Esophagus muscularis mucosa (tissue), 4 donors: Measurements from ENCODE around the gene PHF20. TPM values are rescaled to one million over a fixed set of nuclear protein-coding genes. Genes with fewer than 3 reads are reported as not detected.
"Not testable (repeated sequence)": the region's sequence is repeated elsewhere in the genome, so short reads cannot be mapped to it uniquely, and the experiment has no call there.

Experiments used
- DNase-seq: peaks from one replicate; pipeline ENCODE4 v3.0.0-alpha.2; 2017; ENCODE audit errors: extremely low spot score
- H3K27ac ChIP-seq, 4 donors: fragments of 200-600 bp; sonication (generic); replicated peaks in 1 of 4; 1 replicate in 3 of 4; 2 replicates in 1 of 4; pipeline ENCODE4 v1.5.1; 2016 to 2019; ENCODE audit warnings: mild to moderate bottlenecking in 1 of 4
- H3K27me3 ChIP-seq, 4 donors: fragments of 200-600 bp; sonication (generic); one replicate each; pipeline versions ENCODE4 v1.5.1 to v1.6.0; 2016 to 2019
- H3K36me3 ChIP-seq, 4 donors: fragments of 200-600 bp; sonication (generic); one replicate each; pipeline ENCODE4 v1.5.1; 2016 to 2019
- H3K4me1 ChIP-seq, 4 donors: fragments of 200-600 bp; sonication (generic); one replicate each; pipeline ENCODE4 v1.5.1; 2016 to 2019
- H3K4me3 ChIP-seq, 4 donors: fragments of 200-600 bp; sonication (generic); 1 replicate in 2 of 4; 2 replicates in 2 of 4; pipeline ENCODE4 v1.5.1; 2016 to 2019; ENCODE audit warnings: mild to moderate bottlenecking in 4 of 4, moderate library complexity in 1 of 4
- H3K9me3 ChIP-seq, 4 donors: fragments of 200-600 bp; sonication (generic); 1 replicate in 3 of 4; 2 replicates in 1 of 4; pipeline ENCODE4 v1.5.1; 2016 to 2019
- EP300 ChIP-seq: sonication (generic); formaldehyde crosslinking; IDR thresholded peaks from one replicate; pipeline ENCODE4 v1.6.1; 2017; ENCODE audit warnings: antibody characterized with exemption
- POLR2A ChIP-seq: fragments of 450-650 bp; IDR thresholded peaks from one replicate; pipeline ENCODE4 v1.6.1; 2017; ENCODE audit warnings: antibody characterized with exemption, moderate library complexity, mild to moderate bottlenecking, low read depth
- POLR2AphosphoS5 ChIP-seq, 2 donors: sonication (generic); formaldehyde crosslinking; IDR thresholded peaks; one replicate each; pipeline ENCODE4 v1.6.1; 2017; ENCODE audit warnings: antibody characterized with exemption in 2 of 2
- WGBS: methylation state at CpG from one replicate; pipeline ENCODE4 v1.1.5; 2018; 5-methylcytosine and 5-hydroxymethylcytosine counted together
- intact Hi-C: fragments of 100-400 bp; cut with DNase I; formaldehyde crosslinking; loops from one replicate; pipeline ENCODE4 v1.15.1; 2023
- total RNA-seq, 4 donors: library from RNA; depleted of rRNA; stranded (reverse); fragments of >200 nt; gene quantifications; one replicate each; pipeline versions ENCODE4 v1.1.0 to v1.2.1, GENCODE V29; 2016
- TF ChIP-seq, protein P1 (sequence below), 3 experiments: fragments of 200-600 bp in 2 of 3; fragments of 450-650 bp in 1 of 3; sonication (generic) in 2 of 3; IDR thresholded peaks; one replicate each; pipeline ENCODE4 v1.5.1; 2017 to 2019; ENCODE audit warnings: antibody characterized with exemption in 3 of 3, mild to moderate bottlenecking in 2 of 3, moderate library complexity in 1 of 3

Gene PHF20
- total RNA-seq, 4 donors from 2014 or later, result 45.9 to 62.2 (median 48.0) TPM

DNA sequence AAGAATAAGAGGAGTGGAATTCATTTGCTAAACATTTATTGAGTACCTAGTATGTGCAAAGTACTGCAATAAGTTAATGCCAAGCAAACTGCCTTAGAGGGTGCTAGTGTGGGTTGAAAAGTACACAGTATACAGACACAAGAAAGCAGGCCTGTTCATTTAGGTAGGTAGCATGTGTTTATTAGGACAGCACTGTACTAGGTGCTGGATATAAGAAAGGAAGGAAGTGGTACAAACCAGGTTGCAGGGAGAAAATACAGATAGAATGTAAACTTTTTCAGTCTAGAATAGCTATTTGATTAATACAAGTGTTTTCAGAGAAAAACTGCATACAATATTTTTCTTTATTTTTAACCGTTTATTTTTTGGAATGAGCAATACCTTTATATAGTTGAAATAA, 68.1 kb downstream of the PHF20 start:
- Histone ChIP-seq H3K9me3 (peaks cover 0 to 11% (median 4%) of the 10 kb centered on the region in 4 donors), H3K4me1 (peaks cover 0 to 14% (median 11%) of the 10 kb centered on the region in 4 donors), H3K27ac (no peak overlapping the region), H3K4me3 (no peak overlapping the region), H3K36me3 (peaks cover 20 to 30% (median 25%) of the 10 kb centered on the region in 4 donors), H3K27me3 (no peaks in the 10 kb centered on the region)
- no peak for DNase-seq
- WGBS, result 96% methylated on average over 1 of the region's 1 CpG
- intact Hi-C loops, result no loop called here
- TF ChIP-seq POLR2A (no peak), POLR2AphosphoS5 (IDR thresholded peaks at IDR 0.05) (no peak), EP300 (no peak)
- TF ChIP-seq, protein P1, sequence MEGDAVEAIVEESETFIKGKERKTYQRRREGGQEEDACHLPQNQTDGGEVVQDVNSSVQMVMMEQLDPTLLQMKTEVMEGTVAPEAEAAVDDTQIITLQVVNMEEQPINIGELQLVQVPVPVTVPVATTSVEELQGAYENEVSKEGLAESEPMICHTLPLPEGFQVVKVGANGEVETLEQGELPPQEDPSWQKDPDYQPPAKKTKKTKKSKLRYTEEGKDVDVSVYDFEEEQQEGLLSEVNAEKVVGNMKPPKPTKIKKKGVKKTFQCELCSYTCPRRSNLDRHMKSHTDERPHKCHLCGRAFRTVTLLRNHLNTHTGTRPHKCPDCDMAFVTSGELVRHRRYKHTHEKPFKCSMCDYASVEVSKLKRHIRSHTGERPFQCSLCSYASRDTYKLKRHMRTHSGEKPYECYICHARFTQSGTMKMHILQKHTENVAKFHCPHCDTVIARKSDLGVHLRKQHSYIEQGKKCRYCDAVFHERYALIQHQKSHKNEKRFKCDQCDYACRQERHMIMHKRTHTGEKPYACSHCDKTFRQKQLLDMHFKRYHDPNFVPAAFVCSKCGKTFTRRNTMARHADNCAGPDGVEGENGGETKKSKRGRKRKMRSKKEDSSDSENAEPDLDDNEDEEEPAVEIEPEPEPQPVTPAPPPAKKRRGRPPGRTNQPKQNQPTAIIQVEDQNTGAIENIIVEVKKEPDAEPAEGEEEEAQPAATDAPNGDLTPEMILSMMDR (IDR thresholded peaks at IDR 0.05), result no peak

DNA sequence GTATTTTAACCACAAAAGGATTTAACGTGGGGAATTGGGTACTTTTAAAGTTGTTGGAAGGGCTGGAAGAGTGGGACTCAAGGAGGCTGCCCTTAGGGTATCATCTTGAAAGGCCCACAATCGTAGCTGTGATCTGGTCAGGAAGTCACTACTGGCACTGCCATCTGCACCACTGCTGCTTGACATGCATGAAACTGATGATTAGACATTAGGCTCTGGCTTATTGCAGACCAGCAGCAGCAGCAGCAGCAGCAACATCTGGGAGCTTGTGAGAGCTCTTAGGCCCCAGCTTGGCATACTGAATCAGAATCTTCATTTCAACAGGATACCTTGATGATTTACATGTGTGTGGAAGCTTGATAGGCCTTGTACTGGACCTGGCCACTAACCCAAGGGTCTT, 68.6 kb downstream of the PHF20 start:
- no peak overlapping the region for H3K27ac ChIP-seq
- H3K4me1 ChIP-seq, result peaks cover 0 to 14% (median 11%) of the 10 kb centered on the region in 4 donors
- peaks cover 0 to 11% (median 4%) of the 10 kb centered on the region in 4 donors for H3K9me3 ChIP-seq
- H3K36me3 ChIP-seq, result peaks cover 20 to 33% (median 27%) of the 10 kb centered on the region in 4 donors
- intact Hi-C loops, result no loop called here
- no peak overlapping the region for H3K4me3 ChIP-seq
- no peak for TF ChIP-seq POLR2AphosphoS5 (IDR thresholded peaks at IDR 0.05)
- no peak for TF ChIP-seq EP300
- no peak for TF ChIP-seq POLR2A
- TF ChIP-seq, protein P1 (IDR thresholded peaks at IDR 0.05), result no peak
- DNase-seq, result no peak
- WGBS, result 68% methylated on average over 2 of the region's 2 CpGs
- H3K27me3 ChIP-seq, result no peaks in the 10 kb centered on the region

DNA sequence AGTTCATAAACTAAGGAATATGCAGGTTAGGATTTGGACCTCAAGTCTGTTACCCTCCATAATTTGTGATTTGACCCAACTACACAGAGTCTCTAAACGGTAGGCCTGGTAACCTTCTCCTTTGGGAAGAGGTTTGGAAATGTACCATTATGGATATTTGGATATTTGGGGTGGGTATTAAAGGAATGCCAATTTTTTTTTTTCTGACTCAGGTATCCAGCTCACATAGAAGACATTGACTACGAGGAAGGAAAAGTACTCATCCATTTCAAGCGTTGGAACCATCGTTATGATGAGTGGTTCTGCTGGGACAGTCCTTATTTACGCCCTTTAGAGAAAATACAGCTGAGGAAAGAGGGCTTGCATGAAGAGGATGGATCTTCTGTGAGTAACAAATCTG, 70.5 kb downstream of the PHF20 start:
- TF ChIP-seq, protein P1 (IDR thresholded peaks at IDR 0.05), result no peak
- TF ChIP-seq POLR2A (no peak), EP300 (no peak), POLR2AphosphoS5 (IDR thresholded peaks at IDR 0.05) (no peak)
- H3K9me3 ChIP-seq, result peaks cover 0 to 11% (median 4%) of the 10 kb centered on the region in 4 donors
- no peak for DNase-seq
- no peak overlapping the region for H3K4me3 ChIP-seq
- H3K27ac ChIP-seq, result no peak overlapping the region
- peaks cover 24 to 46% (median 41%) of the 10 kb centered on the region in 4 donors for H3K36me3 ChIP-seq
- H3K27me3 ChIP-seq, result no peaks in the 10 kb centered on the region
- intact Hi-C loops, result no loop called here
- peaks cover 0 to 6% (median 5%) of the 10 kb centered on the region in 4 donors for H3K4me1 ChIP-seq
- 97% methylated on average over 5 of the region's 5 CpGs for WGBS

DNA sequence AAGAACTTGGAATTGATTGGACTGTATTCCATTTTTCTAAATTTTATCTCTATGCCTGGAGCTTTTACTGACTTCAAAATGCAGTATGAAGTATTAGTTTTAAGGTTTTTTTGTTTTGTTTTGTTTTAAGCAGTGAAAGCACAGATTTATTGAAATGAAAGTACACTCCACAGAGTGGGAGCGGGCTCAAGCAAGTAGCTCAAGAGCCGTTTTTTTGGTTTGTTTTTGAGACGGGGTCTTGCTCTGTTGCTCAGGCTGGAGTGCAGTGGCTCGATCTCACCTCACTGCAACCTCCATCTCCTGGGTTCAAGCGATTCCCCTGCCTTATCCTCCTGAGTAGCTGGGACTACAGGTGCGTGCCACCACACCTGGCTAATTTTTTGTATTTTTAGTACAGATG, 72.1 kb downstream of the PHF20 start:
- H3K4me1 ChIP-seq, H3K27me3 ChIP-seq, intact Hi-C loops, H3K4me3 ChIP-seq, H3K27ac ChIP-seq, DNase-seq: not testable (repeated sequence)
- WGBS, result 88% methylated on average over 6 of the region's 6 CpGs
- Histone ChIP-seq H3K36me3 (peaks cover 24 to 59% (median 47%) of the 10 kb centered on the region in 4 donors), H3K9me3 (peaks cover 0 to 11% (median 4%) of the 10 kb centered on the region in 4 donors)

DNA sequence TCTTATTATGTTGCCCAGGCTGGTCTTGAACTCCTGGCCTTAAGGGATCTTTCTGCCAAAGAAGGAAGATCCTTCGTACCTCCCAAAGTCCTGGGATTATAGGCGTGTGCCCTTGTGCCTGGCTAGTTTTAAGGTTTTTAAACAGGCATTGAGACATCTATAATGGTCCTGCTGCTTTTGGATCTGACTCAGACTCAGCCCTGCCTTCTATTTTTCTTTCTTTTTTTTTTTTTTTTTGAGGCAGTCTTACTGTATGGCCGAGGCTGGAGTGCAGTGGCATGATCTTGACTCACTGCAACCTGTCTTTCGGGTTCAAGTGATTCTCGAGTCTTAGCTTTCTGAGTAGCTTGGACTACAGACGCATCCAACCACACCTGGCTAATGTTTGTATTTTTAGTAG, 73.7 kb downstream of the PHF20 start:
- Histone ChIP-seq H3K27me3 (no peaks in the 10 kb centered on the region), H3K27ac (no peak overlapping the region), H3K9me3 (peaks cover 0 to 11% (median 4%) of the 10 kb centered on the region in 4 donors), H3K4me3 (no peak overlapping the region), H3K4me1 (peaks cover 0 to 11% (median 8%) of the 10 kb centered on the region in 4 donors), H3K36me3 (peaks cover 24 to 63% (median 50%) of the 10 kb centered on the region in 4 donors)
- 93% methylated on average over 6 of the region's 6 CpGs for WGBS
- TF ChIP-seq POLR2AphosphoS5 (IDR thresholded peaks at IDR 0.05), result no peak
- TF ChIP-seq EP300, result no peak
- TF ChIP-seq POLR2A, result no peak
- TF ChIP-seq, protein P1 (IDR thresholded peaks at IDR 0.05), result no peak
- intact Hi-C loops, result no loop called here
- DNase-seq, result no peak
